ENCODE data around the gene CFAP100.

The CFAP100 gene

DNA sequence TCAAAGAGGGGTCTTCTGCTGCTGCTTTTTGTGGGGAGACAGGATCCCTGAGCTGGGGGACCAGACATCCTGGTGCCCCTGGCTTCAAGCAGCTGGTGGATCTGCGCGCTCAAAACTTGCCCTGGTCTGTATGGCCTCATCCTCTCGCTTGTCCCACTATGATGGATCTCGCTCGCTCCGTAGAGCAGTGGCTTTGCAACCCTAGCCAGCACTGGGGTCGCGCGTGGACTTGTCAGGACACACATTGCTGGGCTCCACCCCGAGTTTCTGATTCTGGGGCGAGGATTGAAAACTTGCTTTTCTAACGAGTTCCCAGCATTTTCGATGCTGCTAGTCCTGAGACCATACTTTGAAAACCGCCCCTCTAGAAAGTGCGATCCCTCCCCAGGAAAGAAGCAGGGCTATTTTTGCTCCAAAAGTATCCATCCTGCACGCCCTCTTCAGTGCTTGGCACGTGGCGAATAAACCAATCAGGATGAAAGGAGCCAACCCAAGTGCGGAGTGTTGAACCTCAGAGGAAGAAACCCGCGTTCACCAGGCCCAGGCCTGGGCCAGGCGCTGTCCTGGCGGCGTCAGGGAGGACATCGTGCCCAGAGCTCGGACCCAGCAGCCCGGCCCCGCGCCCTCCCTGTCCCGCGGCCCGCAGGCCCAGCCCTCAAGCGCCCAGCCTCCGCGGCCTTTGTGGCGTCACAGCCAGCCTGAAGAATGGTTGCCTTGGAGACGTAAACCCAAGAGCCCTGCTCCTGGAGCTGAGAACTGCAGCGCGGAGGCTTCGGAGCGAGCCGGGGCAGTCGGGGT lies at the start of gene CFAP100:
TSS of gene CFAP100 (plus strand) at position 731 of the 798 bp plus-strand sequence. CDS start 1,092 bp downstream, outside the sequence.
- no peak for DNase-seq

DNA sequence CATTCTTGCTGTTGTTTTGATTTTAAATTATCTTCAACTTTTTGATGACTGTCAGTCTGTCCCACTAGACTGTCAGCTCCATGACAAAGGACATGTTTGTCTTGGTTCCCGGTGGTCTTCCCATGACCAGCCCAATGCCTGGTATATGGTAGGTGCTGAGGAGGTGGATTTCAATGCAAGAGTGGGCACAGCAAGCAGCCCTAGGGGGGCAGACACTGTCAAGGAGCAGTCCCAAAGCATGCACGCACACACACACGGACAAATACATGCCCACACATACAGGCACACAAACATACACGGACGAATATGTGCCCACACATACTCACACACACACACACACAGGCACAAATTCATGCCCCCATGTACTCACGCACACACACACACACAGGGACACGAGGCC lies 49.5 kb upstream of the CFAP100 start:
- no peak for DNase-seq

DNA sequence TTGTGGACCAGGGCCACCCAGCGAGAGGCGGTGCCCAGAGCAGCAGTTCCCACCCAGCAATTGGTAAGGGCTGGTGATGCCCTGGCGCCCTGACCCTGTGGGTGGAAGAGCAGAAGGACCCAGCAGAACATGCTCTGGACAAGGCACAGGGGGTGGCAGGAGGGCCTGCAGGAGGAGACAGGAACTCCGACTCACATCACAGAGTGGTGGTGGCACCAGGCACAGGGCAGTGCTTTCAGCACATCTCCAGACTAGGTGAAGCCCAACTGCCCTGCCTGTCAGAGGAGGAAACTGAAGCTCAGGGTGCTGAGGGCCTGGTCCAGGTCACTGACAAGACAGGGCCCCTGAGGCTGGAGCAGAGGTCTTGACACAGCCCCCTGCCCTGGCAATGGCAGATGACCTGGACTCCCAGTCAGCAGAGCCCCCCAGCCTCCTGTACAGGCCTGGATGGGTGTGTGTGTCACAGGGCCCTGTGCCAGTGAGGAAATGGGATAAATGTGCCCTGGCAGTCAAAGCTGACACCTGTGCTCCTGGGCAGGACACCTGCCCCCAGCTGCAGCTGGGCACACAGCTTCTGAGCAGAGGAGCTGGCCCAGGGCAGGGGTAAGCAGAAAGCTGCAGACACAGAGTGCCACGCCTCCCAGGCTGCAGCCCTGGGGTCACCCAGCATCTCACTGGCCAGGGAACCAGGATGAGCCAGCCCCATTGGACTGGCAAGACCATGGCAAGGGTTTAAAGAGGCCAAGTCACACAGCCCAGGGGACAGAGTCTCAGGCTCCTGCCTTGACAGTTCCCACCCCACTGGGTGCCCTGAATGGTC lies 48.9 kb upstream of the CFAP100 start:
- no peak for DNase-seq

DNA sequence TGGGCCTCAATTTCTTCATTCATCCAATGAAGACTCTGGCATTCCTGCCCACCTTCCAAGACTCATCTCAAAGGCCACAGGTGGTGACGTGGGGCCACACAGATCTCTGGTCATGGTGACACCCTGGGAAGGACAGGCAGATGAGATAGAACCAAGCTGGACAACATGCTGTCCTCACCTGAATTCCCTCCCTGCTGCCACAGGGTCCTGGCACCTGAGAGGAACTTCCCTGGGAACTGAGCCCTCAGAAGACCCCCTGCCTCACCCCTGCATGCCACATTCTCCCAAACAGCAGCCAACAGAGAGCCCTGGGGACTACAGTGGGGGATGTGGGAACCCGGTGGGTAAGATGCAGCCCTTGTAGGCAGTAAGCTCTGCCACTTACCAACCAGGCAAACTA lies 48.2 kb upstream of the CFAP100 start:
- DNase-seq = no peak

DNA sequence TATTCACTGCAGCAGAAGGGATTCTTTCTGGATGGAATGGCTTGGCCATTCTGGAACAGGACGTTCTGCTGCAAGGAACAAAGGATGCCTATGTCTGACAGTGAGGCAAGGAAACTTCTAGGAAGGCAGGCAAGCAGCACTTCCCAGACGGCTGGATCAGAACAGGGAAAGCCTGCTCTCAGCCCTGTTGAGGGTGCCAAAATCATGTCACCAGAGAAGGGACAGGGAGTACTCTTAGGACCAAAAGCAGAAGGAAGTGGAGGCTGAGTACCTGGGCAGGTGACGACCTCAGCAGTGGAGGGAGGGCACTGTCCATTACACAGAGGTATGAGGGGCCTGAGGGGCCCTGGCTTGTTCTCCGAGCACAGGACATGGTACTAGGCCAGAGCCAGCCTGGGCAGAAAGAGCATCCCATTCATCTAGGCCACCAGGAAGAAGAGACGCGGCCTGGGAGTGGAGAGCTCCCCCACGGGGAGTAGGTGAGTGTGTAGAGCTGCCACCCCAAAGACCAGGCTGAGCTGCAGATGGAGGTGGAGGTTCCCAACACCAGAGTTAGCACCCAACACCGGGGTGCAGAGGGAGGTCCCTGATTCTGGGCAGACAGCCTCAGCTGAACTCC lies 47.1 kb upstream of the CFAP100 start:
- DNase-seq = no peak

DNA sequence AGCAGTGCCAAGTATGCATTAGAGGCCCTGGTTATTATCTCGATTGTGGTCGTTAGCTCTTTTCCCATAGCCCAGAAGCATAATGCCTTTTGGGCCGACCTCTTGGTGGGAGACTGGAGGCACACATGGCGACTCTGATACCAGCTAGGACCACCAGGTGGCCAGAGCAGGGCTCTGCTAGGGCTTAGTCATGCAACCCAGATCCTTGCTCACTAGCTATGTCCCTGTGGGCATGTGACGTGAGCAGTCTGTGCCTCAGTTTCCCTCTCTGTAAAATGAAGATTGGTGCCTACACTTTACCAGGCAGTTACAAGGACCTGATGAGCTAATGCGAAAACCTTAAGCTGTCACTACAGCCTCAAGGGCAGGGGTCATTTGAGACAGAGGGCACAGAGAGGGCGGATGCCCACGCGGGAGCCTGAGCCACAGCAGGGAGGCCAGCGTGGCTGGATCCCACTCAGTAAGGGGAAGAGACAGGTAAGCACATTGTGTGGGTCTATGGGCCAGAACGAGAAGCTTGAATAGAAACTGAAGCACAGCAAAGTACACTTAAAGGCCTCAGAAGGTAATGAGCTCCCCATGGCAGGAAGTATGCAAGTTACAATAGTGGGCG lies 46.3 kb upstream of the CFAP100 start:
- no peak for DNase-seq

DNA sequence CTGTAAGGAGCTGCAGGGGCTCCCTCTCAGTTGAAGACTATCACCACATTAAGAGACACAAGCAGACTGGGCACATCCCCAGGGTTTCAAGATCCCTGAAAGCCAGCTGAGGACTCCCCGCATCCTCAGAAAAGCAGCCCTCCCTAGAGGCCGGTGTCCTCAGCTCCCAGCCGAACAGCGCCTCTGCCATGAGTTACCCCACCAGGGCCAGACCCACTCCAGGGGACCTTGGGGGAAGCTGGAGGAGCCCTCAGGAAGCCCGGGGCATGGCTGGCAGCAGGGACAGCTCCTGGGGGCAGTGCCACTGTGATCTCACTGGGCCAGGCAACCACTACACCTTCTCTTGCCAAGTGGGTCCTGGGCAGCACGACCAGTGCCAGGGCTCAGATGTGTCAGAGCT lies 45.6 kb upstream of the CFAP100 start:
- no peak for DNase-seq

DNA sequence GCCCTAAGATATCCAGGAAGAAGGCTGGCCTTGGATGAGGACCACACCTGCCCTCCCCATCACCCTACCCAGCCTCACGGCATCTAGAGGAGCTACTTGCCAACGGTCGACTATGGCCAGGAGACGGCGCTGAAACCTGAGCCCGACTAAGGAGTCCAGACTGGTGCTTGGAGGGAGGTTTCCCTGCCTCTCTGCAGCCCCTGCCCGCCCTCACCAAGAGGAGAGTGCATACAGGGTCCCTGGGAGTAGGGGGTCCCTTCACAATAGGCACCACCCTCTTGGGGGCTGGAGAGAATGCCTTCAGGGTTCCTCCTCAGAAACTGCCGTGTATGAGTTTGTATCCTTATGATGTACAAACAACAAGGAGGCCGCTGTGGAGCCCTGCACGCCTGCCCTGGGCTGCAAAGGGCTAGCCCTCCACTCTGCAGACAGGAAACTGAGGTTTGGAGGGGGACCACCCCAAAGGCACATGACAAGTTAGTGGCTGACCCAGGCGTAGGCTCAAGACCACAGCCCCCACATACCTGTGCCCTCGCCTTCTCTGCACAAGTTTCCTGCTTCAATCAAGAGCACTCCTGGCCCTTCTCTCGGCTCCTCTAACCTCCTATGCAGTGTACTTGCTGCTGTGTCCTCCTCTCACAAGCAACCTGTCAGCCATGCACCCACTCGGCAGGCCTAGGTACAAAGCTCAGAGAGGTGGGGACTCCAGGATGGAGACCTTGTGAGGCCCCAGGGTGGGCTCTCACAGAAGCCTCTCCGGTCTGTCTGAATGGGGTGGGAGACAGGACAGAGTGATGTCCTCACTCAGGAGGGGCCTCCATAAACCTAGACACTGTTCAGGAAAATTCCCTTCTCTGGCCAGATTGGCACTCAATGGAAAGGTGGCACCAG lies 44.9 kb upstream of the CFAP100 start:
- DNase-seq = no peak

DNA sequence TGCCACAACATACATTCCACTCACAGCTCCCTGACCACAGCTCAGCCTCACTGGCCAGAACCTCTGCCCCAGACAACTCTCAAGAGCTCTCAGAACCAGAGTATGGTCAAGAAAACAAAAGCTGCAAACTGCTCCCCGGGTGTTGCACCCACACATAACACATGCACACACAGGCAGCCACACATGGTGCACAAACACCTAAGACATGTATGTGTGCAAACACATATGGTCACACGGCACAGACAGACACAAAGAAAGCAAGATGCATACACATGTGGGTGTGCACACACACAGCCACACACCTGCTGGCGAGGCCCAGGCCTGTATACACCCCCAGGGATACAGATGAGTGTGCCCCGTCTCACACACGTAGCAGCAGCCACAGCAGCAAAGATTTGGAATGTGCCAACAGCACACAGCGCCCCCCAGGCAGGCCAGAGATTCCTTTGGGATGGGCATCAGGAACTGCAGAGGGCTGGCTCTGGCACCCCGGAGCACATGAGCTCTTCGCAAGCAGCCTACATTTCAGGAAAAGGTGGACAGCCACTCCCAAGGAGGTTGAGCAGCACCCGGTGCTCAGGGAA lies 44.1 kb upstream of the CFAP100 start:
- DNase-seq = no peak

DNA sequence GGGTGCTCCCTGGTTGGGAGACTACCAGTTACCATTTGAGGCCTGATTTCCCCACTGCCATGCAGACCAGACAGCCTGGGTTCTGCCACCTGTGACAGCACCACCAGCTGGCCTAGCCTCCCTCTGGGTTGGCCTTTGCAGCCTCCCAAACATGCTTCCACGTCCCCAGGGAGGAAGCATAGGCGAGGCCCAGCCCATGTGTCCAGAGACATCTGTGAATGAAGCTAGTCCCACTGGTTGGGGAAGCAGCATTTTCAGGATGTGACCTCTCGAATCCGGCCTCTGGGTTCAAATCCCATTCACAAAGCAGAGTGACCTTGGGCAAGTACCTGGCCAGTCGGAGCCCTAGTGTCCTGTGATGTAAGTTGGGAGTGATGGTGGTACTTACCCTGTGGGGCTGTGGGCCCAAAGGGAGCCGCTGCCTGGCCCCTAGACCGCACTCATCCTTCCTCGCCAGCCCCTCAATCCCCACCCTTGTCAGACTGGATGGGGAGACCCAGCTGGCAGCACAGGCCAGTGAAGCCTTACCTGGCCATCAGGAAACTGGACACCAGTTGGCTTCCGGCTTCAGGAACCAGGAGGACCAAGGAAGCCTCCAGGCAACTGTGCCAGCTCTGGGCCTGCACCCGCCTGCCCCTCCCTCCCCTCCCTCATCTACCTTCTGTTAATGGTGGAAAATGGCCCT lies 43.5 kb upstream of the CFAP100 start:
- DNase-seq = no peak

DNA sequence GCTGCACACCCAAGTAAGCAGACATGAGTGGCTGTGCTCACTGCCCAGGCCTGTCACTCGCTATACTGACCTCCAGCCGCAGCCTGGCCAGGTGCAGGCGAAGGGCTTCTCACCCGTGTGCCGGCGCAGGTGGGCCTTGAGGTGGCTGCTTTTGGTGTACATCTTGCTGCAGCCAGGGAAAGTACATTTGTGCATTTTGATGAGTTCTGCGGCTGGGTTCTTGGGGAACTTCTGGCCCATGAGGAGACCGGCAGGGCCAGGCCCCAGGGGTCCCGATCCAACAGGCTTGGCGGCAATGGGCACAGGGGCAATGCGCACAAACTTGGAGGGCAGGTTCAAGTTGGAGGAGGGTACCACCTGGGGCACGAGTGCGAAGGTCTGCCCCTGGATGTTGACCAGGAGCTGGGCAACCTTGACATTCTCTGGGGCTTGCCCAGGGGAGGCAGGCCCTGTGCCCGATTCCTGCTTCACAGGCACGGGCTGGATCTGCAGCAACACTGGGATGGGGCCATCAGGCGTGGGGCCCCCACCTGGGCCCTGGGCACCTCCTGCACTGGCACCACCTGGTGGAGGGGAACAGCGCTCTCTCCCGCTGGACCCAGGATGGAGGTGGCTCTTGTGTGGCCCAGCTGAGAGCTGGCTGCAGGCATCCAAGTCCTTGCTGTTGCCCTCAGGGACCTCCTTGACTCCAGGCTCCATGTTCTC lies 42.8 kb upstream of the CFAP100 start:
- DNase-seq = no peak

DNA sequence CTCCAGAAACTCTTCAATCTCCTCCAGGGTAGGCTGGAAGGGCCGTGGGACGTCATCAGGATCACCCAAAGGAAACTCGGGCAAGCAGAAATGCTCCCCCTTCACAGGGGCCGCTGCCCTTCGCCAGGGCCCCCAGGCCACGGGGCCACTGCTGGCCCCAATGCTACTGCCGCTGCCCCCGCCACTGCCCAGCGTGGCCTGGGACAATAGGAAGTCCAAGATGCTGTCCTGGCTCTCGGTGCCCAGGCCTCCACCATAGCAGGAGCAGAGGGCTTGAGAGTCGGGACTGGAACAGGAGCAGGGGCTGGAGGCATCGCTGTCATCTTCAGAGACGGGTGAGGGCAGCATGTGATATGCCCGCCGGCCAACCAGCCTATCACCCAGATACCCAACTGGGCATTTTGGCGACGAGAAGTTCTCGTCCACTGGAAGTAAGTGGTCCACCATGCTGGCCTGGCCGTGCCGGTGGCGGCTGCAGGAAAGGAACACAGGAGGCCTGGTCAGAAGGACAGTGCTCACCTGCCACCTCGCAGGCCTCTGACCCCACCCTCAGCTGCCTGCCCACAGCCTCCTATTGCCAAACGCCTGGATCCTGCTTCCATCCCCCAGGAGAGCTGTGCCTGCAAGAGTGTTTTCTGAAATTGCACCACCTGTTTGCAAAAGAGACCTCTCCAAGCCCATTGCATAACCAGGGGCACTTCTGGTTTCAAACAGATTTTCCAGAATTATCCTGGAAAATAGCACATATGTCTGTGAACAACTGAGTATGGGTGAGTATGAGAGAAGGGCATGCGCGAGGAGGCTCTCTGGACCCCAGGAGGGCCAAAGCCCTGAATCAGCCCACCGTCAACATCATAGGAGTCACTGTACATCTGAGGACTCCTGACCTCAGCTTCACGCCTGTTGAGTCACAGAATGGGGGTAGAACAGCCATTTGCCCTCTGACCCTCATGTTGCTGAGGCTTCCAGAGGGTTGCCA lies 41.9 kb upstream of the CFAP100 start:
- no peak for DNase-seq

DNA sequence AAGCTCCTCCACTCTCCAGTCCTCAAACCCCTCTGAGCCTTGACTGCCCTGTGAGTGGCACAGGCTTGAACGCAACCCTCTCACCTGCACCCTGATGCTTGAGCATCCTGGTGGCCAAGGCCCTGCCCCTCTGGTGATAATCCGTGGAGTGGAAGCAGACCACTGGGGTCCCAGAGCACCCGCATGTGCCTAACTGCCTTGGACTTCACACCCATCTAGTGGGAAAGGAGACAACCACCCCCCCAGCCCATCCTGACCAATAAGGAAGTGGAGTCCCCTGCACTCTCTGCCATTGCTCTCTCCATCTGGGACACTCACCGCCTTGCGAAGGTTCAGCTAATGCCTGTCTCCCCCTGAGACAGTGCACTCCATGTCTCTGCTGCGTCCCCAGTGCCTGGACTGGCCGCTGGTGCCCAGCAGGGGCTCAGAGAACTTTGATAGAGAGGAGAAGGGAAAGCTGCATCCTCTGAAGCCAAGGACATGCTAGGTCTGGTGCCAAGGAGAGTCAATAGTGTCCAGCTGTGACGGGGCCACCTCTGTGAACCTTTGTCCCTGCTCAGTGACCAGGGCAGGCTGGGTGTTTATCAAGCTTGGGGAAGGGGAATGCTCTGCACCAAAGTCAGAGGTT lies 40.9 kb upstream of the CFAP100 start:
- DNase-seq = no peak

DNA sequence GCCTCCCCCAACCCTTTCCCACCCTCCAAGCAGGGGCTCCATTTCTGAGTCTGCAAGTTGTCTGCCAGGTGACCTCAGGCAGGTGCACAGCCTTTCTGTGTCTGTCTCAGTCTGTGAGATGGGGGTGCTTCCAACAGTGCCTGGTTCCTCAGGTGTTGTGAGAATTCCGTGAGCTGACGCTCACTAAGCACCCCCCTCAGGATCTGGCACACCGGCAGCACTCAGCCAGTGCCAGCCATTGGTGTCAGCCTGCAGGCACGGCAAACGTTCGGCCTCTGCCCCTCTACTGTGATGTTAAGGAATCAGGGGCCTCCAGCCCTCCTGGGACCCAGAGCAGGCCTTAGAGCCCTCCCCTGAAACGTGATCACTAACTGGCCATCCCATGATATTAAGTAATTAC lies 39.9 kb upstream of the CFAP100 start:
- DNase-seq = no peak

DNA sequence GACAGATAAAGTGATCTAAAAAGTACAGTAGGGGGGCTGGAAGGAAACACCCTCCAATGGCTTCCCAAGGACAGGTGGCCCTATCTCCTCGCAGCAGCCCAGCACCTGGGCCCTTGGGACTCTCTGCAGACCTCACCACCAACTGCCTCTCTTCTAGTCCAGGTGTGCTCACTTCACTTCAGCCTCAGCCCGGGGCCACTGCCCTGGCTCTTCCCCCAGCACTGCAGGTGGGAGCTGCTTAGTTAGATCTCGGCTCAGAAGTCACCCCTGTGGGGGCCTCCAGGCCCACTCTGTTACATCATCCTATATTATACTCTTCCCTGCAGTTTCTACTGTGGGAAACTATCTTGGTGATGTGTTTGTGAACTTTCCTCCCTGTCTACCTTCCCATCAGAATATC lies 39.5 kb upstream of the CFAP100 start:
- DNase-seq = no peak

DNA sequence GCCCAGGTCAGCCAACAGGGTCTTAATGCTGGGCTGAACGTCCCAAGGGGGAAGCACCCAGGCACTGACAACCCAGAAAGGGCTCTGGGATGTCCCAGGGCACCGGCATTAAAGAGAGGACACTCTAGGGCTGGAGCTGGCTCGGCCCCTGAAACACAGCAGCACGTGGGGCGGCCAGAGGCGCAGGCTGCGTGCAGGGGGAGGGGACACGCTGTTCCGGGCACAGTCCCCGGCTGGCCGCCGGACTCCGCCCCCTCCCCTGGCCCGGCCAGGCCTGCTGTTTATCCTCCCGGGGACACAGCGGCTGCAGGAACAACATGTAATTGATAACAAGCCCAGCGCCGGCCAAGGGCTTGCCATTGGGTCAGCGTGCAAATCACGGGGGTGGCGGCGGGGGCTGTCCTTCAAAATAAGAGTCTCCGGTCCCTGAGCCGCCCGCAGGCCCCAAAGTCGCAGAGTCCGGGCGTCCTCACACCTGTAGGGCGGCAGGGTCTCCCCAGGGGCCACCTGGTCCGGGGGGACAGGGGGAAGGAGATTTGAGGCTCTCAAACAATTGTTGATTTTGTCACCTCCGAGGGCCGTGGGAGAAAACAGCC lies 38.8 kb upstream of the CFAP100 start:
- no peak for DNase-seq

DNA sequence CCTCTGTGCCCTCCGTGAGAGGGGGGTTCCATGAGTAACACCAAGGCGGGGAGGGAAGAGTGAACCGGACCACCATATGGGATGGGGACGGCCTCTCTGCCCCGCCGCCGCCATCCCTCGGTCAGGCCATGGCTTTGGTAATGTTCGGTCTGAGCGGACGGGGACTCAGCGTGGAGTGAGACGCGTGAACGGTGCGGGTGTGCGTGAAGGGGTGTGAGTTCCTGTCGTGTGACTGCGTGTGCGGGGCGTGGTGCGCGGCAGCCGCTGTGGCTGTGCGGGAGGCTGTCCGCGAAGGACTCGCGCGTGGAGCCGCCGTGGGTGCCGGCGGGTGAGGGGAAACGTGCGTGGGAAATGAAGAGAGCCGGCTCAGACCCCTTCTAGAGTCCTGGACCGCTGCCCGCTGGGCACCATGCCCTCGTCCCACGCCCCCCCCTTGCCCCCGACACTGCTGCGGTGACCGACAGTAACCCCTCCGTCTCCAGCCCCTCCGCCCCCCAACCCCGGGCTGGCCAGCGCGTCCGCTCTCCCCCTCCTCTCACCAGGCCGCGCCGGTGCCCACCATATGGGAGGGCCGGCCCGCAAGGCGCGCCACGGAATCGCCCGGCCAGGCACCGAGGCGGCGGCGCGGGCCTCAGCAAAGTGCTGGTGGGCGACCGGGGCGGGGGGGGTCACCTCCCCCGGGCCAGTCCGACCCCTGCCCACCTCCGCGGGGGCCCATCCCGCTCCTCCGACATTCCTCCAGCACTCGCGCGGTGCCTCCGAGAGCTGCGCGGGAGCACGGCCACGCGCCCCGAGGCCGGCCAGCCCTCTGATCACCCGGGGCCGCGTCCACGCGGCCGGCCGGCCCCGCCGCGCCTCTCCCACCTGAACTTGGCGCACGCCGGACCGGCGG lies 38.1 kb upstream of the CFAP100 start:
- no peak for DNase-seq
